ENCODE measurements around the gene DDX55.
"Not testable (repeated sequence)": the region's sequence is repeated elsewhere in the genome, so short reads cannot be mapped to it uniquely, and the experiment has no call there.

The DDX55 gene, protein sequence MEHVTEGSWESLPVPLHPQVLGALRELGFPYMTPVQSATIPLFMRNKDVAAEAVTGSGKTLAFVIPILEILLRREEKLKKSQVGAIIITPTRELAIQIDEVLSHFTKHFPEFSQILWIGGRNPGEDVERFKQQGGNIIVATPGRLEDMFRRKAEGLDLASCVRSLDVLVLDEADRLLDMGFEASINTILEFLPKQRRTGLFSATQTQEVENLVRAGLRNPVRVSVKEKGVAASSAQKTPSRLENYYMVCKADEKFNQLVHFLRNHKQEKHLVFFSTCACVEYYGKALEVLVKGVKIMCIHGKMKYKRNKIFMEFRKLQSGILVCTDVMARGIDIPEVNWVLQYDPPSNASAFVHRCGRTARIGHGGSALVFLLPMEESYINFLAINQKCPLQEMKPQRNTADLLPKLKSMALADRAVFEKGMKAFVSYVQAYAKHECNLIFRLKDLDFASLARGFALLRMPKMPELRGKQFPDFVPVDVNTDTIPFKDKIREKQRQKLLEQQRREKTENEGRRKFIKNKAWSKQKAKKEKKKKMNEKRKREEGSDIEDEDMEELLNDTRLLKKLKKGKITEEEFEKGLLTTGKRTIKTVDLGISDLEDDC

DNA sequence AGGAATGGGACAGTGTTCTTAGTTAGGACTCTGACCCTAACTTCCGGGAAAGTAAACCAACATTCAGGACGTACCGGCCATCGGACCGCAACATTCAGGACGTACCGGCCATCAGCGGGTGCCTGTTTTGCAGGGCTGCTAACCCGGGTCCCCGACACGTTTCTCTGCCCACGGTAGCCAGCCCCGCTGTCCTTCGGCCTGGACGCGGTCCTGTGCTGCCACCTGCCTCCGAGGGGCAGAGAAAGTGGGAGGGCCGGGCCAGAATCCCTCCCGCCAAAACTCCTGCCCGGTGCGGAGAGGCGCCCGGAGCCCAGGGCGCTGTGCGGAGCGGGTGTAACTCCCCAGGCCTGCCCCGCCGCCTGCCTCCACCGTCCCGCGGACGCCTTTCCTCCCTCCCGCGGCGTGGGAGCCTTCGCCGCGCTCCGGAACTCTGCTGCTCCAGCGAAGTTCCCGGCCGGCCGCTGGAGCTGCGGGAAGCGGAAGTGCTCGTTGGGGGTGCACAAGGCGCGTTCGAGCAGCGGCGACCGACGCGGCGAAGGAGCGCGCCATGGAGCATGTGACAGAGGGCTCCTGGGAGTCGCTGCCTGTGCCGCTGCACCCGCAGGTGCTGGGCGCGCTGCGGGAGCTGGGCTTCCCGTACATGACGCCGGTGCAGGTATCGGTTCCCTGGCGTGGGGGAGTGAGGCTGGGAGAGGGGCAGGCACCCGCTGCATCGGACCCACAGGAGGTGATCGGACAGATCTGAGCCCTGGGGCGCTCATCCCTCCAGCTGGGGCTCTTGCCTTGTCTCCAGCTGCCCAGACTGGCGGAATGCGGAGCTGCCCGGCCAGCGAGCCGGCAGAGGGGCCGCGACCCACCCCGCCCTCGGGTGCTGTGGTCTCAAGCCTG, at the start of gene DDX55:
TSS of gene DDX55 (plus strand) at position 498 of the 888 bp plus-strand sequence. CDS start at position 548, 50 bp downstream.
- DNase-seq, result peak; percentile 81

DNA sequence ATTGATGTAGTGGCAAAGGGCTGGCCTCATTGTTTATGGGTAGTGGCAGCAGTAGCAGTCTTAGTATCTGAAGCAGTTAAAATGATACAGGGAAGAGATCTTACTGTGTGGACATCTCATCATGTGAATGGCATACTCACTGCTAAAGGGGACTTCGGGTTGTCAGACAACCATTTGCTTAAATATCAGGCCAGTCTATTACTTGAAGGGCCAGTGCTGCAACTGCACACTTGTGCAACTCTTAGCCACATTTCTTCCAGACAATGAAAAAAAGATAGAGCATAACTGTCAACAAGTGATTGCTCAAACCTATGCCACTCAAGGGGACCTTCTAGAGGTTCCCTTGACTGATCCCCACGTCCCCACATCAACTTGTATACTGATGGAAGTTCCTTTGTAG, 47.8 kb upstream of the DDX55 start:
- DNase-seq, result not testable (repeated sequence)

DNA sequence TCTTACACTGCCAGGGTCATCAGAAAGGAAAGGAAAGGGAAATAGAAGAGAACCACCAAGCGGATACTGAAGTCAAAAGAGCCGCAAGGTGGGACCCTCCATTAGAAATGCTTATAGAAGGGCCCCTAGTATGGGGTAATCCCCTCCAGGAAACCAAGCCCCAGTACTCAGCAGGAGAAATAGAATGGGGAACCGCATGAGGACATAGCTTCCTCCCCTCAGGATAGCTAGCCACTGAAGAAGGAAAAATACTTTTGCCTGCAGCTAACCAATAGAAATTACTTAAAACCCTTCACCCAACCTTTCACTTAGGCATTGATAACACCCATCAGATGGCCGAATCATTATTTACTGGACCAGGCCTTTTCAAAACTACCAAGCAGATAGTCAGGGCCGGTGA, 47.1 kb upstream of the DDX55 start:
- DNase-seq, result not testable (repeated sequence)

DNA sequence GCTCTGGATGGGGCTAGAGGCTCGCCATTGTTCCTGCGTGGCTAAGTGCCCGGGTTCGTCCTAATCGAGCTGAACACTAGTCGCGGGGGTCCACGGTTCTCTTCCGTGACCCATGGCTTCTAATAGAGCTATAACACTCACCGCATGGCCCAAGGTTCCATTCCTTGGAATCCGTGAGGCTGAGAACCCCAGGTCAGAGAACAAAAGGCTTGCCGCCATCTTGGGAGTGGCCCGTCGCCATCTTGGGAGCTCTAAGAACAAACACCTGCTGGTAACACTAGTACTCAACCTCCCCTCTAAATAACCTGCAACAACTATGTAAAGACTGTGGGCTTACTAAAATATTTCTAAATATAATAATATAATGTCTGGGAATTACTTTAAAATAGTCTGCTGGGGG, 43.4 kb upstream of the DDX55 start:
- DNase-seq, result not testable (repeated sequence)

DNA sequence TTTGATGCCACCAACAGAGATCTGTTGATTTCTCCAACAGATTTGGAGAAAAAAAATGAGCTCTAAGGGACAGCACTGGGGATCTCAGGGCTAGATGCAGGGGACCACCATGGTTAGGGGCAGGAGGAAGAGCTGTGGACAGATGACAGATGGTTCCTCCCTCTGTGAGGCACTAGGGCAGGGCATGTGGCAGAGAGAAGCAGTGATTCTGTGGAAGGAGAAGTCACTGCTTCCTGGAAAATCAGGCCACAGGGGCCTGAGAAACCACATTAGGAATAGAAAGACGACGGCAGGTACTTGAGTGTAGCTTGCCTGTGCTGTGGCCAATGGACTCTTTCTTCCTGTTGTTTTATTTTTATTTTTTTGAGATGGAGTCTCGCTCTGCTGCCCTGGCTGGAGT, 42.4 kb upstream of the DDX55 start:
- DNase-seq, result no peak

DNA sequence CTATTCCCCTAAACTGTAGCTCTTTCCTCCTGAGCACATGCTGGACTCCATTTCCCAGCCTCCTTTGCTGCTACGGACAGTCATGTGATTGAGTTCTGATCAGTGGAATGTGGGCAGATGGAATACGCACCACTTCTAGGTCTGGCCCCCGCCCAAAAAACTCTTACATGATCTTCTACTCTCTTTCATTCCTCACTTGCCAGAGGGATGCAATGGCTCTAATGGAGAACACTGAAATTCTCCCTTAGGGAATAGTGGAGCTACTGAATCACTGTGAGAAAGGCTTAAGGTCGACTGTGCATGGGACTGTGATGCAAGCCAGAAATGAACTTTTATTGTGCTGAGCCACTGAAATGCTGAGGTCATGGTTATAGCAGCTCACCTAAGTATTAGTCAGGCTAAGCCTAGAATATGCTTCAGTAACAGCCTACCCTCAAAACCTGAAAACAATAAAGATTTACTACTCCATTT, 30.5 kb upstream of the DDX55 start:
- DNase-seq, result no peak

DNA sequence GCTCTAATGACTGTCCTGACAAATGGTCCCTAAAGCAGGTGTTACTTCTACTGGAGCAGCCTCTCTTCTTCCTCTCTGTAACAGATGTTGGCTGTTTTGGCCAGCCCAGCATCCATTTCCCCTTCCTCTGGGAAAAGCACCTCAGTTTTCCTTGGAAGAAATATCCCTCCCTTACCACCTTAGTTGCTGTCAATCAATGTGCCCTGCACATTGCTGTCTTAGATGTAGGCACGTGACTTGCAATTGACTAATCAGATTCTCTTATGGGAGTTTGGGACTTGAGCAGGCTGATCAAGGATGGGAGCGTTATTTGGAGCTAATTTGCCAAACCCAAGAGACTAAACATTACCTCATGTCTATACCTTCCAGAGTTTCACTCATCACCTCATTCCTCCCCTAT, 29.5 kb upstream of the DDX55 start:
- DNase-seq, result no peak

DNA sequence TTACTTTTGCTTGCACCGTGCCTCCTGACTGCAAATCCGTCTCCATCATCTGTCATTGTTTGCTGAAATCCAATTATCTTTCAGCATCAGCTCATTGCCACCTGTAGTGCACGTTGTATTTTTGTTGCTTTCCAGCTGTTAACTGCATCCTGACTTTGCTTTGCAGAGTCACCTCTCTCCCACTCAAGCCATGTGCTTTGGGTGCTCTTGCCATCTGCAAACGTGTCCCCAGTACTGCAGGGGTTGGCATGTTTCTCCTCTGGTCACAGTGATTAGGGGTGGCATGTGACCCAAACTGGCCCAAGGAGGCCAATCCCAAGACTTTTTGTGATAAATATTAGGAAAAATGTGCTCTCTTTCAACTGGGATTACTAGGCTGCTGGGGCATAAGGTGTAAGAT, 28.0 kb upstream of the DDX55 start:
- DNase-seq, result no peak

DNA sequence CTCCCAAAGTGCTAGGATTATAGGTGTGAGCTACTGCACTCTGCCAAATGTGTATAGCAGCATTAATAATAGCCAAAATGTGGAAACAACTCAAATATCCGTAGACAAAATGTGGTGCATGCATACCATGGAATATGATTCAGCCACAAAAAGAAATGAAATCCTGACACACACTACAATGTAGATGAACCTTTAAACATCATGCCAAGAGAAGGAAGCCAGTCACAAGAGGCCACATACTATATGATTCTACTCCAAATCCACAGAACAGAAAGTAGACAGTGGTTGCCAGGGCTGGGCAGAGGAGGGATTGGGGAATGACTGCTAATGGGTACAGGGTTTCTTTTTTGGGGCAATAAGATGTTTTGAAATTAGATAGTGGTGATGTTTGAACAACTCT, 25.3 kb upstream of the DDX55 start:
- no peak for DNase-seq

DNA sequence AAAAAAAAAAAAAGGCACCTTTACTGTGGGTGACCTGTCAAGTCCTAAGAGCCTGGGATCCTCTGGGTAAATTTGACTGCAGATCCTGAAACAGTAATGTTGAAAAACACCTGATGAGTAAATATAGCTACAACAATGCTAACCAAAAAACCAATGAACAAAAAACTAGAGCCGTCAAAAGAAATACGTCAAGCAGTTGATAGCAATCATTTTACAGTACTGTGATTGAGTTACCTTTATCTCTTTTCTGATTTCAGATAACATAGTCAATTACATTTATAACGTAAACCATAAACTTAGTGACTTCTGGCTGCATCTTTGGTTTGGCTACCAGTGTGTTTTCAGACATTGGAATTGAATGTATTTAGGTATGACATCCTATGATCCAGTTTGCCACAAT, 23.7 kb upstream of the DDX55 start:
- no peak for DNase-seq

DNA sequence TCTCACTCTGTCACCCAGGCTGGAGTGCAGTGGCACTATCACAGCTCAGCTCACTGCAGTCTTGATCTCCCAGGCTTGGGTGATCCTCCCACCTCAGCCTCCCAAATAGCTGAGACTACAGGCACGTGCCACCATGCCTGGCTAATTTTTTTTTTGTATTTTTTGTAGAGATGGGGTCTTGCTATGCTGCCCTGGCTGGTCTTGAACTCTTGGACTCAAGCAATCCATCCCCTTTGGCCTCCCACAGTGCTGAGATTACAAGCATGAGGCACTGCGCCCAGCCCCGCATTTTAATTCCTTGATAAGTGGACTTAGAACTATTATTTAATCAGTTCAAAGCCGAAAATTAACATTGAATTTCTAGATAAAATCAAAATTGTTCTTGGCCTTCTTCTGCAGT, 23.1 kb upstream of the DDX55 start:
- not testable (repeated sequence) for DNase-seq

DNA sequence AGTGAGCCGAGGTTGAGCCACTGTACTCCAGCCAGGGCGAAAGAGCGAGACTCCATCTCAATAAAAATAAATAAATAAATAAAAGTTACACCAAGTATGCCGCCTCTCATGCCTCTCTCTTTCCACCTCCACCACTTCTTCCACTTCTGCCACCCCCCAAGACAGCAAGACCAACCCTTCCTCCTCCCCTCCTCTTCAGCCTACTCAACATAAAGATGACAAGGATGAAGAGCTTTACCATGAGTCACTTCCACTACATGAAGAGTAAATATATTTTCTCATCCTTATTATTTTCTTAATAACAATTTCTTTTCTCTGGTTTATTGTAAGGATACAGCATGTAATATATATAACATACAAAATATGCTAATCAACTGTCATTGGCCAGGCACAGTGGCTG, 21.1 kb upstream of the DDX55 start:
- DNase-seq, result no peak

DNA sequence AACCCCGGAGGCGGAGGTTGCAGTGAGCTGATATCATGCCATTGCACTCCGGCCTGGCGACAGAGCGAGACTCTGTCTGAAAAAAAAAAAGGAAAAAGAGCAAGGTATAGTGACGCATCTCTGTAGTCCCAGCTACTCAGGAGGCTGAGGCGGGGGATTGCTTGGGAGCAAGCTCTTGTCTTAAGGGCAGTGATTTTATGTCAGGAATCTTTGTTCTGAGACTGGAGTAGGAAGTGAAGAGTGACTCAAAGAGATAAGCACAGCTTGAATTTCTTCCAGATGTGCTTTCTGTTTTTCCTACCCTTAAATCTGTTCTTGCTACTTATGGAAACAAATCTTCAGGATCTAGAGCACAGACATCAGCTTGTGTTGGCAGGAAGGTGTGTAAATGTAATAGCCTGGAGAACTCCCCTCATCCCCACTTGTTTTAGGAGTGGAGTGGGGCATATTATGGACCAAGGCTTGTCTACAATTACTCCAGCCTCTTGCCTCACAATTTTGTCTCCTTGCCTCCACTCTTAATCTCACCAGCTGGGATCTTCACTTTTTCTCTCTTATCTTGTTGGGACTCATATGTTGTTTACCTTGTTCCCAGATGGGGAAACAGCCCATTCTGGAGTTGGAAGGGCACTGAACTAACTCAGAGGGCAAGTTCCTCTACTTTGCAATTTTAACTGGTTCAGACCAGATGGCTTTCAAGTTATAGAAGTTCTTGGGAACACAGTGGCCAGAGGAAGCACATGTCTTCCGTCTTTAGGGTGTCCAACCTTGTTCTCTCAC, 10.0 kb upstream of the DDX55 start:
- DNase-seq, result no peak

DNA sequence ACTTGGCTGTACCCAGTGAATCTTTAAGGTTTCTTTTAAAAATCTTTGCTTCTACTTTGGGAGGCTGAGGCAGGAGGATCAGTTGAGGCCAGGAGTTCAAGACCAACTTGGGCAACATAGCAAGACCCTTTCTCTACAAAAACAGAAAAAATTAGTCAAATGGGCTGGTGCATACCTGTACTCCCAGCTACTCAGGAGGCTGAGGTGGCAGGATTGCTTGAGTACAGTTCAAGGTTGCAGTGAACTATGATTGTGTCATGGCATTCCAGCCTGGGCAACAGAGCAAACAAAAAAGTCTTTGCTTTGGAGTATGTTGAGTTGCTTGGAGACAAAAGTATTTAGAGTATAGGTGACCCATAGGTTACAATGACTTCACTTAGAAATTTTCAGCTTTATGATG, 6.2 kb upstream of the DDX55 start:
- no peak for DNase-seq

DNA sequence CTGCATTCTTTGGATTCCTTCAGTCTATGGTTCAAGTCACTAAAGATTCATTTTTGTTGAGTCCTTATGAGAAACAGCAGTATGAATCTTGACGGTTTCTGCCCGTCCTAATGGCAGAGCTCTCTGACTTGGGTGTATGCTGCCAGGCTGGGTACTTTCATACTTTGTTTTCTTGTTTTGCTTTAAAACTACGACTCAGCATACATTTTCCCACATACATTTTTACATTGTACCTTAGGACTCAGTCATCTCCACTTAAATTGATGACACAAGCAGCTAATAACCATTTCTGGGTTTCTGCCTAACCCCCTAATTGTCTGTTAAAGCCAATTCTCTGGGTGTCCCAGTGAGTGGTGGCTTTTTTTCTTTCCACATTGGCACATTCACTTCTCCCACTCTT, 4.8 kb upstream of the DDX55 start:
- DNase-seq, result no peak

DNA sequence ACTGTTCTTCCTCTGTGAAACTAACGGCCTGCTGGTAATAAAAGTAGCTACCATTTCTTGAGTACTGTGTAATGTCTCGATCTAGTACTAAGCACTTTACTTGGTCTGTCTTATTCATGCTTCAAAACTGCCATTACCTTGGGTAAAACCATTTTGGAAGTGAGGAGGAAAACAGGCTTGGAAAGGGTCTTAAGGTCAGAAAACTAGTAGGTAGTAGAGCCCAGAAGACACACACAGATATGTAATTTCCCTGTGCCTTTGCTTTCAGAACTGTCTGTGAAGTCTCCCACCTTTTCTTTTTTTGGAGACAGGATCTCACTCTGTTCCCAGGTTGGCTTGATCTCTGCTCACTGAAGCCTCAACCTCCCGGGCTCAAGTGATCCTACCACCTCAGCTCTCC, 3.4 kb upstream of the DDX55 start:
- no peak for DNase-seq

DNA sequence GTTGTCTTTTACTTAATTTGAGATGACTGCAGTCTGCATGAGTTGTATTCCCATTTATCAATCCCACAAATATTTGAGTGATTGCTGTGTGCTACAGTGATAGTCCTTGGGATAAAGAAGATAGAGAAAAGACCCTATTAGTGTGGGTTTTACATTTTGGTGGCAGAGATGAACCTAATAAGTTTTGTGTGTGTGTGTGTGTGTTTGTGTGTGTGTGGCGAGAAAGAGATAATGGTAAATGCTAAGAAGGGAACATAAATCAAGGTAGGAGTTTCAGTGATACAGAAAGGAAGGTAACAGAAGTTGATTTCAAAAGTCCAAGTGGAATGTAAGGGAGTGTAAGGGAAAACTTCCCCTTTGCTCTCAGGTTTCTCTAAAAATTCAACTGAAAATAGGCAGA, 2.6 kb upstream of the DDX55 start:
- DNase-seq, result no peak

DNA sequence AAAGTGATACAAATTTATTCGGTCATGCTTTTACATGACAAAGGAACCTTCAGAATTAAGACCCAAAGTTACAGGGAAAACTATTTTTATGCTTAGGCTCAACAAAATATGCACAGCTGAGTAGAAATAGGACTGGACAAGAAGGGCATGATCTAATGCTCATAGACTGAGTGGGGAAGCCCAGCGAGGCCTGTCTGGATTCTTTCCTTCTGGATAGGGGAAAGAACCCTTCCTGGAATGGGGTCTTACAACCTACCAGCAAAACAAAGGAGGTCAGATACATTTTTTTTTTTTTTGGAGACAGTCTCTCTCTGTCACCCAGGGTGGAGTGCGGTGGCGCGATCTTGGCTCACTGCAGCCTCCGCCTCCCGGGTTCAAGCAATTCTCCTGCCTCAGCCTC, 2.2 kb upstream of the DDX55 start:
- DNase-seq, result no peak

DNA sequence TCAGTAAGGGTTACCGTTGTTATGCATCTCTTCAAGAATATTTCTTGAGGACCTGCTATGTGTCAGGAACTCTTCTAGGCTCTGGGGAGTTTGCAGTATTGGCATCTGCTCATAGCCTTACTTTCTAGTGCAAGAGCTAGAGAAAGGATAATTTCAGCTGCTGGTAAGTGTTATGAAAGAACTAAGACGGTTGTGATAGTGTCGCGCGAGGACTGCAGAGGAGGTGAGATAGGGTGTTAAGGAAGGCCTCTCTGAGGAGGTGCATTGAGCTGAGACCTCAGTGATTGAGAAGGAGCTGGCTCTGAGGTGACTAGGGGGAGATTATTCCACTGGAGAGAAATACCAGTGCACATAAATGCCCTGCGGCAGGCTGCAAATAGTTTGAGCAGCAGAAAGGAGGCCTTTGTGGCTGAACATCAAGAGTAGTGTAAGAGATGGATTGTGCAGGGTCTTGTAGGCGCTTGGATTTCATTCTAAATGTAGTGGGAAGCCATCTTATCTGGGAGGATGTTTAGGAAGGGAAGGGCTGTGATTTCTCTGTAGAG, 824 bp downstream of the DDX55 start:
- no peak for DNase-seq

DNA sequence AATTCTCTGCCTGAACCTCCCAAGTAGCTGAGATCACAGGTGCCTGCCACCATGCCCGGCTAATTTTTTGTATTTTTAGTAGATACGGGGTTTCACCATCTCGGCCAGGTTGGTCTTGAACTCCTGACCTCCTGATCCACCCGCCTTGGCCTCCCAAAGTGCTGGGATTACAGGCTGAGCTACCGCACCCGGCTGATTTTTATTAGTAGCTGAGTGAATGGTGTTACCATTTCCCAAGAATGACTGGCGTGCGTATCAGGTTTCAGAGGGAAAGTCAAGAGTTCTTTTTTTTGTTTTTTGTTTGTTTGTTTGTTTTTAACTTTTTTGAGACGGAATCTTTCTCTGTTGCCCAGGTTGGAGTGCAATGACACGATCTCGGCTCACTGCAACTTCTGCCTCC, 1.6 kb downstream of the DDX55 start:
- DNase-seq, result not testable (repeated sequence)

DNA sequence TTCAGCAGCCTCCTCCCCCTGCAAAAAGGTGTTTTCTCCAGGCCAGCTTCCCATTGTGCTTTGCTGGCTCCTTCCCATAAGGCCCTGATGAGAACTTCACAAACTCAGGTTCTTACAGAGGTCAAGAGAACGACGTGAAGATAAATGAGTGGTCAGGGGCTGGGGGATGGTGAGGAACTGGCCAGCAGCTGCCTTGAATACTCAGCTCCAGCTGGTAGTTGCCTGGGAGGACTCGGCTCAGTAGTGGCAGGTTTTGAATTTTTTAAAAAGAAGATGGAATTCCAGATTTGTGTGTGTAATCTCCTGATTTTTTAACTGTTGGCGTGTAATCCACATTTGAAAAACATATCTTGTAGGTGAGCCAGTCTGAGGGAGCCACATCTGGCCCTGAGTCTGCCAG, 5.9 kb downstream of the DDX55 start:
- DNase-seq, result no peak

DNA sequence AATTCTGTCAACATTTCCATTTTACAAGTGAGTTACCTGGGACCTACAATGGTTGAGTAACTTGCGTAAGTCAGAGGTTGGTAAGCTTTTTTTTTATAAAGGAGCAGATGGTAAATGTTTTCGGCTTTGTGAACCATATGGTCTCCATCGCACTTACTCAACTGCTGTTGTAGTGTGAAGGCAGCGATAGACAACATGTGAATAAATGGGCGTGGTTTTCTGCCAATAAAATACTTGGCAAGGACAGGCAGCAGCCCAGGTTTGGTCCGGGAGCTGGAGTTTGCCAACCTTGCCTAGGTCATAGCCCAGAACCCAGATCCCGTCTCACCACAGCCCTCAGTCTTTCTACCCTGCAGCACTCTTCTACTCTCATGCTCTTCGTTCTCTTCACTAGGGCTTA, 6.3 kb downstream of the DDX55 start:
- no peak for DNase-seq

DNA sequence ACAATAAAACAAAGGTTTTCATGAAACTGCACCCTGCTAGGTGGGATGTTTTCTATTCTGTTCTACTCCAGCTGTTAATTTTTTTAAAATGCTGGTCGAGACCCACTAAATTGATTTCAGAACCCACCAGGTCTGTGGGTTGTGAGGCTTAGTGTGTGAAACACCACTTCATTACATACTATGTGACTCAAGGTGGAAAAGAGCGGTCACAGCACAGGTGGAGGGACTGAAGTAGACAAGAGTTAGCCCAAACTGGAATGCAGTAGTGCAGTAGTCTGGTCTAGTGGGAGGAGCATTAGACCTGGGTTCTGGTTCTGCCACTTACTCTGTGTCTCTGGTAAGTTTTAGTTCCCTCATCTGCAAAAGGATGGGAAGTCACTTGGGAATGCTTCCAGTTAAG, 12.2 kb downstream of the DDX55 start:
- no peak for DNase-seq

Data from activated CD4-positive, alpha-beta T cell treated with anti-CD3 and anti-CD28 coated beads for 4 hours (primary cell).